Thyroid gland (tissue), 4 donors: ENCODE results near the gene GABRA5.

Experiments
- CTCF ChIP-seq, 6 experiments: fragments of 200-600 bp in 3 of 6; fragments of 450-650 bp in 3 of 6; sonication (generic) in 3 of 6; IDR thresholded peaks; one replicate each; pipeline ENCODE4 v1.5.1; 2016 to 2019; ENCODE audit warnings: antibody characterized with exemption in 6 of 6, mild to moderate bottlenecking in 2 of 6, inconsistent platforms in 1 of 6, moderate library complexity in 1 of 6
- POLR2A ChIP-seq, 2 donors: fragments of 450-650 bp; IDR thresholded peaks; one replicate each; pipeline ENCODE4 v1.6.1; 2017; ENCODE audit warnings: antibody characterized with exemption in 2 of 2, mild to moderate bottlenecking in 2 of 2, moderate library complexity in 1 of 2

- TF ChIP-seq POLR2A (IDR thresholded peaks at IDR 0.05) (no peak), CTCF (IDR thresholded peaks at IDR 0.05) (no peak)
These were observed 118.2 kb downstream of the GABRA5 start for GRCh38 chr15:26985050-26985449.
